Measurements from ENCODE around the gene OR3A2. TPM values are rescaled to one million over a fixed set of nuclear protein-coding genes. Genes with fewer than 3 reads are reported as not detected.

Gene OR3A2
- total RNA-seq, 1 donor = not detected

Small RNA genes within 50 kb of the gene (small RNA-seq; reads per million reads assigned to genes)
- not detected for gene OR1AC1P

Other genes with a start within 250 kb of the OR3A2 start
- gene OR1A2, start 188.8 kb downstream of the OR3A2 start, total RNA-seq (ENCODE audit: low replicate concordance) = not detected in 2 replicates
- gene OR1A1, start 178.6 kb downstream of the OR3A2 start, total RNA-seq (ENCODE audit: low replicate concordance) = not detected in 2 replicates
- gene OR3A1, start 87.9 kb downstream of the OR3A2 start, total RNA-seq (ENCODE audit: low replicate concordance) = not detected in 2 replicates
- not detected in 2 replicates for gene OR1E1, start 12.1 kb upstream of the OR3A2 start, total RNA-seq (ENCODE audit: low replicate concordance)
- gene OR3A3, start 25.1 kb upstream of the OR3A2 start, total RNA-seq (ENCODE audit: low replicate concordance) = not detected in 2 replicates
- not detected in 2 replicates for gene OR1E2, start 47.5 kb upstream of the OR3A2 start, total RNA-seq (ENCODE audit: low replicate concordance)
- not detected in 2 replicates for gene SPATA22, start 85.5 kb upstream of the OR3A2 start, total RNA-seq (ENCODE audit: low replicate concordance)
- gene ASPA, start 89.7 kb upstream of the OR3A2 start, total RNA-seq (ENCODE audit: low replicate concordance) = 1.9 and 9.7 TPM in 2 replicates
- 1.5 and 1.9 TPM in 2 replicates for gene TRPV3, start 171.5 kb upstream of the OR3A2 start, total RNA-seq (ENCODE audit: low replicate concordance)
- 2.3 and 16.0 TPM in 2 replicates for gene TRPV1, start 223.1 kb upstream of the OR3A2 start, total RNA-seq (ENCODE audit: low replicate concordance)
- 2.9 and 15.0 TPM in 2 replicates for gene SHPK, start 249.9 kb upstream of the OR3A2 start, total RNA-seq (ENCODE audit: low replicate concordance)